K562 (cell line): Measurements from ENCODE around the gene GYS1. TPM values are rescaled to one million over a fixed set of nuclear protein-coding genes. Genes with fewer than 3 reads are reported as not detected.
A peak's percentile ranks its signal among the peaks of the same experiment; 100 is the strongest.

ENCODE experiments used
- ATF7 ChIP-seq: fragments of 450-650 bp; IDR thresholded peaks from 2 replicates; pipeline ENCODE4 v1.7.1; 2014; ENCODE audit warnings: mild to moderate bottlenecking, moderate library complexity
- BRF2 ChIP-seq: IDR thresholded peaks from 3 replicates; pipeline ENCODE4 v1.6.1; 2011; ENCODE audit warnings: borderline replicate concordance, mild to moderate bottlenecking; ENCODE audit not compliant: insufficient read length, insufficient read depth
- CEBPB ChIP-seq: fragments of 450-650 bp; IDR thresholded peaks from 2 replicates; pipeline ENCODE4 v1.6.1; 2016; ENCODE audit warnings: missing genetic modification characterization, missing compliant biosample characterization
- COPS2 ChIP-seq: fragments of 450-650 bp; conservative IDR thresholded peaks from 2 replicates; pipeline ENCODE4 v1.6.1; 2016; ENCODE audit warnings: mild to moderate bottlenecking, moderate library complexity
- CREM ChIP-seq: IDR thresholded peaks from 2 replicates; pipeline ENCODE4 v1.6.1; 2014; ENCODE audit warnings: antibody characterized with exemption, low read depth
- GATAD2B ChIP-seq: fragments of 450-650 bp; IDR thresholded peaks from 2 replicates; pipeline ENCODE4 v1.6.1; 2017; ENCODE audit warnings: mild to moderate bottlenecking, borderline replicate concordance
- KDM1A ChIP-seq, 2 experiments: fragments of 450-650 bp; IDR thresholded peaks; 2 replicates each; pipeline ENCODE4 v1.6.1; 2016; ENCODE audit warnings: mild to moderate bottlenecking in 2 of 2
- KLF1 ChIP-seq: fragments of 450-650 bp; IDR thresholded peaks from 2 replicates; pipeline ENCODE4 v1.6.1; 2016; ENCODE audit warnings: missing genetic modification characterization, missing compliant biosample characterization
- MBD2 ChIP-seq: sonication (generic); IDR thresholded peaks from 2 replicates; pipeline ENCODE4 v1.6.1; 2016; ENCODE audit warnings: low read depth, borderline replicate concordance
- NCOA4 ChIP-seq: fragments of 450-650 bp; IDR thresholded peaks from 2 replicates; pipeline ENCODE4 v1.6.1; 2018; ENCODE audit warnings: mild to moderate bottlenecking; ENCODE audit not compliant: partially characterized antibody
- NFIX ChIP-seq: fragments of 250-450 bp; sonication (Bioruptor Pico); IDR thresholded peaks from 2 replicates; pipeline ENCODE4 v1.4.0; 2020; ENCODE audit warnings: low read depth, mild to moderate bottlenecking, moderate library complexity
- NR2C1 ChIP-seq, 2 experiments: fragments of 450-650 bp; IDR thresholded peaks; 2 replicates each; pipeline ENCODE4 v1.6.1; 2017; ENCODE audit warnings: mild to moderate bottlenecking in 2 of 2, antibody characterized with exemption in 1 of 2, inconsistent platforms in 1 of 2, missing compliant biosample characterization in 1 of 2, missing genetic modification characterization in 1 of 2
- PCBP1 ChIP-seq: fragments of 200-400 bp; formaldehyde crosslinking; IDR thresholded peaks from 2 replicates; pipeline ENCODE4 v1.6.1; 2018; ENCODE audit warnings: mild to moderate bottlenecking, low read depth, low read length; ENCODE audit not compliant: poor library complexity, severe bottlenecking
- POLR2H ChIP-seq: IDR thresholded peaks from 2 replicates; pipeline ENCODE4 v1.6.1; 2016; ENCODE audit warnings: missing genetic modification characterization, low read depth, mild to moderate bottlenecking, control low read depth, missing compliant biosample characterization, moderate library complexity
- PTRF ChIP-seq: fragments of 450-650 bp; IDR thresholded peaks from 2 replicates; pipeline ENCODE4 v1.6.1; 2016; ENCODE audit warnings: mild to moderate bottlenecking, missing genetic modification characterization, missing compliant biosample characterization
- RBM34 ChIP-seq: fragments of 200-400 bp; formaldehyde crosslinking; IDR thresholded peaks from 2 replicates; pipeline ENCODE4 v1.6.1; 2018; ENCODE audit warnings: low read length, borderline replicate concordance; ENCODE audit not compliant: insufficient read depth
- SMC3 ChIP-seq: conservative IDR thresholded peaks from 2 replicates; pipeline ENCODE4 v1.6.1; 2011; ENCODE audit warnings: low read depth, low read length, improper control_type of control experiment; ENCODE audit not compliant: insufficient read depth
- STAT6 ChIP-seq: sonication (generic); formaldehyde crosslinking; IDR thresholded peaks from 2 replicates; pipeline ENCODE4 v1.8.1; 2023; ENCODE audit warnings: mild to moderate bottlenecking, missing genetic modification reagents
- ZBTB2 ChIP-seq: fragments of 450-650 bp; IDR thresholded peaks from 2 replicates; pipeline ENCODE4 v1.6.1; 2016; ENCODE audit warnings: antibody characterized with exemption
- ZNF121 ChIP-seq: sonication (generic); formaldehyde crosslinking; conservative IDR thresholded peaks from 2 replicates; pipeline ENCODE4 v1.8.0; 2022; ENCODE audit warnings: missing genetic modification reagents
- ZNF134 ChIP-seq: fragments of 250-450 bp; sonication (Bioruptor Pico); conservative IDR thresholded peaks from 2 replicates; pipeline ENCODE4 v1.4.0; 2020
- ZNF23 ChIP-seq: fragments of 250-450 bp; sonication (Bioruptor Pico); IDR thresholded peaks from 2 replicates; pipeline ENCODE4 v1.4.0; 2020; ENCODE audit warnings: mild to moderate bottlenecking
- ZNF311 ChIP-seq: fragments of 250-450 bp; sonication (Bioruptor Pico); IDR thresholded peaks from 2 replicates; pipeline ENCODE4 v1.4.0; 2020; ENCODE audit warnings: mild to moderate bottlenecking, moderate library complexity
- ZNF507 ChIP-seq: conservative IDR thresholded peaks from 2 replicates; pipeline ENCODE4 v1.6.1; 2017; ENCODE audit warnings: missing genetic modification characterization, missing compliant biosample characterization
- ZNF695 ChIP-seq: fragments of 450-650 bp; formaldehyde crosslinking; IDR thresholded peaks from 2 replicates; pipeline ENCODE4 v1.4.0; 2020; ENCODE audit warnings: mild to moderate bottlenecking, moderate library complexity
- polyA plus RNA-seq, 8 experiments: library from polyadenylated mRNA; depleted of rRNA in 4 of 8; stranded (reverse) in 5 of 8; unstranded in 3 of 8; fragments of >200 nt; fragmentation: Nextera tagmentation in 2 of 8; fragmentation: Illumina TruSeq in 1 of 8; extraction: Ambion mirVana in 2 of 8; extraction: Trizol in 1 of 8; gene quantifications; 2 replicates each; pipeline versions ENCODE4 v1.2.1 to v1.2.3, GENCODE V29; 2011 to 2014; ENCODE audit warnings: inconsistent platforms in 1 of 8, missing spikeins in 1 of 8
- total RNA-seq, 7 experiments: library from RNA; depleted of rRNA in 6 of 7; stranded (reverse); fragments of >200 nt in 6 of 7; fragmentation: Illumina TruSeq in 2 of 7; extraction: Trizol in 2 of 7; gene quantifications; 2 replicates each; pipeline versions ENCODE4 v1.2.1 to v1.2.3, GENCODE V29; 2011 to 2021; ENCODE audit warnings: low replicate concordance in 1 of 7

Gene GYS1
- total and polyA plus RNA-seq, 9 of the 15 experiments (the other 6 are each of a cell fraction or from before 2014, with no cell fraction given) = 1.9 to 31.1 (median 15.2) TPM

GRCh38 chr19:48993175-48994034 lies at the start of gene GYS1, which contains the start of gene RUVBL2 (continued):
- TF ChIP-seq ZNF311 (no peak), COPS2 (no peak), BRF2 (no peak), RBM34 (no peak), KLF1 (tag) (no peak), ZNF23 (CRISPR knock-in tag) (no peak), SMC3 (peak; percentile 47; the same call in 1 of the 2 replicates), CEBPB (tag) (peak; percentile 79), NCOA4 (no peak), ZNF134 (CRISPR knock-in tag) (no peak), CREM (peak; percentile 87), ATF7 (peak; percentile 86), ZNF121 (CRISPR knock-in tag) (no peak), POLR2H (peak; percentile 66), ZBTB2 (peak; percentile 89; the same call in 1 of the 2 replicates), NR2C1 (IDR thresholded peaks at IDR 0.05) (no peak; the same call in 1 of the 2 replicates), NR2C1 (tag; IDR thresholded peaks at IDR 0.05) (peak; percentile 72), GATAD2B (no peak), NFIX (no peak), ZNF695 (CRISPR knock-in tag) (no peak), PCBP1 (peak; percentile 77), ZNF507 (no peak), STAT6 (CRISPR knock-in tag) (no peak), PTRF (tag) (no peak), MBD2 (peak; percentile 86; the same call in 1 of the 2 replicates), KDM1A (IDR thresholded peaks at IDR 0.05) (no peak)
